Activated T-helper 2 cell treated with anti-CD3 and anti-CD28 coated beads, Interferon-gamma antibody, Interleukin-2, Interleukin-4, amounts not matched to agents 10 μg/mL and 5 μg/mL and 100 μg/mL, durations not matched to agents 14 hours and 24 hours and 36 hours (primary cell): ENCODE results near the gene ITGB5. TPM values are rescaled to one million over a fixed set of nuclear protein-coding genes. Genes with fewer than 3 reads are reported as not detected.

Experiments
- DNase-seq: peaks from one replicate; pipeline ENCODE4 v3.0.0; 2021; ENCODE audit warnings: low spot score
- H3K27ac Mint-ChIP-seq: one replicate; pipeline ENCODE4 v1.8.0; 2021; ENCODE audit warnings: mixed read lengths
- H3K27me3 Mint-ChIP-seq: one replicate; pipeline ENCODE4 v1.8.0; 2021; ENCODE audit warnings: low read depth, mixed read lengths
- H3K36me3 Mint-ChIP-seq: one replicate; pipeline ENCODE4 v1.8.0; 2021; ENCODE audit warnings: low read depth, mixed read lengths
- H3K4me1 Mint-ChIP-seq: one replicate; pipeline ENCODE4 v1.8.0; 2021; ENCODE audit warnings: low read depth, mixed read lengths
- H3K4me3 Mint-ChIP-seq: one replicate; pipeline ENCODE4 v1.8.0; 2021; ENCODE audit warnings: low read depth, mild to moderate bottlenecking, moderate library complexity, mixed read lengths
- H3K9me3 Mint-ChIP-seq: one replicate; pipeline ENCODE4 v1.8.0; 2021; ENCODE audit warnings: mixed read lengths
- intact Hi-C: fragments of 100-400 bp; cut with micrococcal nuclease; formaldehyde crosslinking; loops from one replicate; pipeline ENCODE4 v1.15.1; 2023
- total RNA-seq: library from RNA; stranded (reverse); gene quantifications from 2 replicates; pipeline ENCODE4 v1.2.3, GENCODE V29; 2022

ITGB5 gene
- total RNA-seq, 1 donor from 2014 or later, result 4.3 TPM

GRCh38 chr3:124779116-124779515 lies 108.0 kb downstream of the ITGB5 start:
- H3K36me3 Mint-ChIP-seq, result no peaks in the 10 kb centered on the region
- no peaks in the 10 kb centered on the region for H3K9me3 Mint-ChIP-seq
- H3K27ac Mint-ChIP-seq, result no peak overlapping the region
- intact Hi-C loops, result no loop called here
- H3K27me3 Mint-ChIP-seq, result peaks cover 3% of the 10 kb centered on the region
- H3K4me1 Mint-ChIP-seq, result peaks cover 3% of the 10 kb centered on the region
- DNase-seq, result no peak
- H3K4me3 Mint-ChIP-seq, result no peak overlapping the region

GRCh38 chr3:124777762-124778470 lies 109.2 kb downstream of the ITGB5 start:
- Mint-ChIP-seq H3K4me1 (peaks cover 3% of the 10 kb centered on the region), H3K27me3 (peaks cover 8% of the 10 kb centered on the region), H3K36me3 (no peaks in the 10 kb centered on the region), H3K4me3 (no peak overlapping the region), H3K27ac (no peak overlapping the region), H3K9me3 (no peaks in the 10 kb centered on the region)
- no peak for DNase-seq
- intact Hi-C loops, result no loop called here

GRCh38 chr3:124776856-124777255 lies 110.3 kb downstream of the ITGB5 start:
- no peak overlapping the region for H3K4me3 Mint-ChIP-seq
- H3K4me1 Mint-ChIP-seq, result peaks cover 3% of the 10 kb centered on the region
- H3K9me3 Mint-ChIP-seq, result no peaks in the 10 kb centered on the region
- H3K27ac Mint-ChIP-seq, result no peak overlapping the region
- no peaks in the 10 kb centered on the region for H3K36me3 Mint-ChIP-seq
- intact Hi-C loops, result no loop called here
- DNase-seq, result no peak
- peaks cover 13% of the 10 kb centered on the region for H3K27me3 Mint-ChIP-seq

- no peak overlapping the region for H3K27ac Mint-ChIP-seq
- peaks cover 18% of the 10 kb centered on the region for H3K27me3 Mint-ChIP-seq
- H3K4me1 Mint-ChIP-seq, result peaks cover 3% of the 10 kb centered on the region
- no peaks in the 10 kb centered on the region for H3K9me3 Mint-ChIP-seq
- no peak overlapping the region for H3K4me3 Mint-ChIP-seq
- no peaks in the 10 kb centered on the region for H3K36me3 Mint-ChIP-seq
- intact Hi-C loops, result no loop called here
- no peak for DNase-seq
Observed at GRCh38 chr3:124775877-124776276, 111.3 kb downstream of the ITGB5 start.

GRCh38 chr3:124774841-124775402 lies 112.2 kb downstream of the ITGB5 start:
- Mint-ChIP-seq H3K36me3 (no peaks in the 10 kb centered on the region), H3K4me3 (no peak overlapping the region), H3K27me3 (peaks cover 18% of the 10 kb centered on the region), H3K9me3 (no peaks in the 10 kb centered on the region), H3K4me1 (no peaks in the 10 kb centered on the region), H3K27ac (no peak overlapping the region)
- intact Hi-C loops, result no loop called here
- DNase-seq, result no peak

GRCh38 chr3:124774327-124774718 lies 112.8 kb downstream of the ITGB5 start:
- Mint-ChIP-seq H3K27ac (no peak overlapping the region), H3K9me3 (no peaks in the 10 kb centered on the region), H3K4me3 (no peak overlapping the region), H3K27me3 (peaks cover 18% of the 10 kb centered on the region), H3K4me1 (no peaks in the 10 kb centered on the region), H3K36me3 (no peaks in the 10 kb centered on the region)
- intact Hi-C loops, result no loop called here
- no peak for DNase-seq

- H3K27ac Mint-ChIP-seq, result no peak overlapping the region
- intact Hi-C loops, result no loop called here
- no peak overlapping the region for H3K4me3 Mint-ChIP-seq
- no peak for DNase-seq
- H3K27me3 Mint-ChIP-seq, result peaks cover 18% of the 10 kb centered on the region
- no peaks in the 10 kb centered on the region for H3K9me3 Mint-ChIP-seq
- no peaks in the 10 kb centered on the region for H3K4me1 Mint-ChIP-seq
- no peaks in the 10 kb centered on the region for H3K36me3 Mint-ChIP-seq
Observed at GRCh38 chr3:124773351-124774326, 113.5 kb downstream of the ITGB5 start.

- Mint-ChIP-seq H3K9me3 (no peaks in the 10 kb centered on the region), H3K4me1 (no peaks in the 10 kb centered on the region), H3K27ac (no peak overlapping the region), H3K4me3 (no peak overlapping the region), H3K27me3 (peaks cover 18% of the 10 kb centered on the region), H3K36me3 (no peaks in the 10 kb centered on the region)
- intact Hi-C loops, result no loop called here
- no peak for DNase-seq
Observed at GRCh38 chr3:124772081-124772831, 114.9 kb downstream of the ITGB5 start.

- DNase-seq, result no peak
- intact Hi-C loops, result no loop called here
- no peak overlapping the region for H3K4me3 Mint-ChIP-seq
- no peaks in the 10 kb centered on the region for H3K36me3 Mint-ChIP-seq
- H3K9me3 Mint-ChIP-seq, result no peaks in the 10 kb centered on the region
- H3K4me1 Mint-ChIP-seq, result no peaks in the 10 kb centered on the region
- H3K27ac Mint-ChIP-seq, result no peak overlapping the region
- peaks cover 22% of the 10 kb centered on the region for H3K27me3 Mint-ChIP-seq
Observed at GRCh38 chr3:124771083-124771445, 116.1 kb downstream of the ITGB5 start.

- no peaks in the 10 kb centered on the region for H3K9me3 Mint-ChIP-seq
- H3K27me3 Mint-ChIP-seq, result peaks cover 22% of the 10 kb centered on the region
- no peak overlapping the region for H3K4me3 Mint-ChIP-seq
- H3K36me3 Mint-ChIP-seq, result no peaks in the 10 kb centered on the region
- H3K27ac Mint-ChIP-seq, result no peak overlapping the region
- DNase-seq, result no peak
- intact Hi-C loops, result no loop called here
- H3K4me1 Mint-ChIP-seq, result no peaks in the 10 kb centered on the region
Observed at GRCh38 chr3:124770336-124771082, 116.7 kb downstream of the ITGB5 start.

- peaks cover 22% of the 10 kb centered on the region for H3K27me3 Mint-ChIP-seq
- no peaks in the 10 kb centered on the region for H3K9me3 Mint-ChIP-seq
- H3K4me3 Mint-ChIP-seq, result no peak overlapping the region
- no peaks in the 10 kb centered on the region for H3K36me3 Mint-ChIP-seq
- intact Hi-C loops, result no loop called here
- no peaks in the 10 kb centered on the region for H3K4me1 Mint-ChIP-seq
- DNase-seq, result no peak
- H3K27ac Mint-ChIP-seq, result no peak overlapping the region
Observed at GRCh38 chr3:124769462-124769861, 117.7 kb downstream of the ITGB5 start.

GRCh38 chr3:124768812-124769211 lies 118.4 kb downstream of the ITGB5 start:
- intact Hi-C loops, result no loop called here
- Mint-ChIP-seq H3K9me3 (no peaks in the 10 kb centered on the region), H3K27ac (no peak overlapping the region), H3K4me3 (no peak overlapping the region), H3K36me3 (no peaks in the 10 kb centered on the region), H3K4me1 (no peaks in the 10 kb centered on the region), H3K27me3 (peaks cover 21% of the 10 kb centered on the region)
- no peak for DNase-seq
